GM18951 (cell line): ENCODE measurements around the gene KCNMA1.

ENCODE experiments used
- POLR2A ChIP-seq: IDR thresholded peaks from 4 replicates; pipeline ENCODE4 v1.6.1; 2011; ENCODE audit warnings: mild to moderate bottlenecking; ENCODE audit not compliant: insufficient read length, insufficient read depth; ENCODE audit errors: extremely low read depth
- in situ Hi-C: fragments of 300-500 bp; cut with MboI; formaldehyde crosslinking; loops from one replicate; pipeline ENCODE4 v1.12.0; 2022; ENCODE audit warnings: low sequenced_read_pairs, mixed read lengths, inconsistent platforms; ENCODE audit not compliant: unreplicated experiment

Gene KCNMA1

DNA sequence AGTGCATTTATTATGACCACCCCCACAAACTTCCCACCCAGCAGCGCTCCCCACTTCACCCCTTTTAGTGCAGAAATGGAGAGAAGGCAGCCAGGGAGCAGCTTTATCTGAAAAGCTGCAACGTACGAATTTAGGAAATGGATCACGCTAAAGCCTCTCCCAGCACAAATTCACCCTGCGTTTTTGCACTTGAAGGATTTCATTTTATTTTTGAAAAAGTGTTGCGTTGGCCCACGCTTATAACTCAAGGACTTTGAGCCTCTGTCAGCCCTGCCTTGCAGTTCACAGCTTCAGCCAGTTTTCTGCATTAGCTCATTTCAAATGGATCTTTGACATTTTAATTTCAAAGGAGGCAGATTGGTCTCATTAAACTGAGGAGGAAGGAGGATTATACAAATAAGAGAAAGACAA, 556.1 kb downstream of the KCNMA1 start:
- in situ Hi-C loops: no loop called here
- TF ChIP-seq POLR2A: no peak

DNA sequence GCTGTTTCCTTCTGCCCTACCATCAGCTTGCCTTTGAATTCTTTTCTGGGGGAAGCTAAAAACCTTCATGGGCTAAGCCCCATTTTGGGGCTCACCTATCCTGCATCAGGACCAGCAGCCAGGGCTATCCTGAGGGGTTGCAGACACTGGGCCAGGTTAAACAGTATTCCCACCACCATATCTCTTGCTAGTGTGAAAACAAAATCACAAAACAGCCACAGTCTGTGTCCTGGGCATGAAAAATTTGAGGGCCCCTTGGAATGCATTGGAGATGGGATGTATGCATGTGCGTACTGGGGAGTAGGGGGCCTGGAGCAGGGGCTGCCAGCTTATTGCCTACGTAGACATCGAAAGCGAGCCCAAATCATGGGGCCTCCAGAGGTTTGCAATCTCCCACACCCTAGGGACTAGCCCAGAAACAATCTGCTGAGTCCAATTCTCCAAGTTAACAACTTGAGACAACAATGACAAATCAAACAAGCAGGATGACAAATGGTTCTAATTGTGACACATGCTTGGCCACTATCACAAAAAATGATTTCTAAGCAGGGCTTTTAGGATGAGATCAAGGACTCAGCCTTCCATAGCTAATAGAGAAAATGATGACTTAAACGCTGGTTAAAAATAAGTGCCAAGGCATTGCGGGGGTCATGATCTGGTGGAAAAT, 557.1 kb downstream of the KCNMA1 start:
- in situ Hi-C loops: no loop called here
- no peak for TF ChIP-seq POLR2A

DNA sequence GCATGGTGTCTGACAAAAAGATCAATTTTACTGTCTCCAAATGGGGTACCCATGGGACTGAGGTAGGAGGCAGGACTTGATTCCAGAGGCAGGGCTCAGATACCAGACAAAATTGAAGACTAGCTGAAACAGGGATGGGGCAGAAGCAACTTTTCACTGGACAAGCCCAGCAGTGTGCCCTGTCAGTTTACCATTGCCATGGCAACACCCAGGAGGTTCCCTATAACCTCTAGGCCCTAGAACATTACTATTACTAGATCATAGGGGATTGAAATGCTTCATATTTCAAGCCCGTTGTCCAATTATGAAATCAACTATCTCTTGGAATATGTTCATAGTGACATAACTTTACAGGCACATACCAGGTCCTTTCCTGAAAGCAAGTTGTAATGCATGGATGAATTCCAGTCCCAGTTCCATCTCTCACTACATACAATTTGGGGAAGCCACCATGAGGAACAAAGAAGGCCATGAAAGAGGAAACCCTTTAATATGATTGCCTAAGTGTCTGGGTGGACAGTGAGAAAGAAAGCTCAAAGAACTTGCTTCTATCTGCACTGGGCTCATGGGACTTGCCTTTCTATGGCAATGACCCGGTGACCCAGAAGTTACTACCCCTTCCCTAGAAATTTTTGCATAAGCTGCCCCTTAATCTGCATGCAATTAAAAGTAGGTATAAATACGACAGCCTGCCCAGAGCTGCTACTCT, 557.9 kb downstream of the KCNMA1 start:
- TF ChIP-seq POLR2A: no peak

DNA sequence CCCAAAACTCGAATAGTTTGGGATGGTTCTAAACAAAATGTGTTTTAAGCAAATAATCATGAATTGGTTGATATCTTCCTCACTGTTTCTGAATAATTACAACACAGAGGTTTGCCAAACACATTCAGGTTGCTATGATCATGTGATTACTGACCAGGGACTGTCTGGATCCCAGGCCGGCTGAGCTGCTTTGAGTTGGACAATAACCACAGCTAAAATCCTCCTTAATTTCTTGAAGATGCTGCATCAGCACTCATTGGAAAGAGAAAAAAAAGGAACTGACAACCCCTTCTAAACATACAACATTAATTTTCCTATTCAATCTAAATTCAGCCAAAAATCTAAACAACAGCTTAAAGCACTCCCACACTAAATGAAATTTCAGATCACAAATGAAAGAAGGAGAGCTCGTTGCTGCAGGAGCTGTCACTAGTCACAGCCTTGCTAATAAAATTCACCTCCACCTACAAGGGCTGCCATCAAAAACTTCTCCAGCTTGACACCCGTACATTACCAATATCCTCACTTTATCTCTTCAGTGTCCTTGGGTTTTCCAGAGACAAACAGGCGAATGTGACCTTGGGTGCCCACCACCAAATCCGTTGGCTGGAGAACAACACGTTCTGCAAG, 560.2 kb downstream of the KCNMA1 start:
- in situ Hi-C loops: no loop called here
- no peak for TF ChIP-seq POLR2A

More for the DNA sequence above, 557.9 kb downstream of the KCNMA1 start:
- in situ Hi-C loops: no loop called here

DNA sequence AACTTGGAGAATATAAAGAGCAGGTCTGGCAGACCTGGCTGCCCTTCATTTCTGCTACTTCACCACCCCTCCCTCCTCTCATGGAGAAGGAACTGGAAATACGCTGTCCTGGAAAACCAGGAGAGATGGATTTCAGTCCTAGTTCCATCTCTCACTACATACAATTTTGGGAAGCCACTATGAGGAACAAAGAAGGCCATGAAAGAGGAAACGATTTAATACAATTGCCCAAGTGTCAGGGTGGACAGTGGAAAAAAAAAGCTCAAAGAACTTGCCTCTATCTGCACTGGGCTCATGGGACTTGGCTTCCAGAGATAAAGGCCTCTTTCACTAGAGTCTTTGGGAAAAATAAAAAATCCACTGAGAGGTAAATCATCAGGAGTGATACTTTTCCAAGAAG, 561.7 kb downstream of the KCNMA1 start:
- in situ Hi-C loops: no loop called here

DNA sequence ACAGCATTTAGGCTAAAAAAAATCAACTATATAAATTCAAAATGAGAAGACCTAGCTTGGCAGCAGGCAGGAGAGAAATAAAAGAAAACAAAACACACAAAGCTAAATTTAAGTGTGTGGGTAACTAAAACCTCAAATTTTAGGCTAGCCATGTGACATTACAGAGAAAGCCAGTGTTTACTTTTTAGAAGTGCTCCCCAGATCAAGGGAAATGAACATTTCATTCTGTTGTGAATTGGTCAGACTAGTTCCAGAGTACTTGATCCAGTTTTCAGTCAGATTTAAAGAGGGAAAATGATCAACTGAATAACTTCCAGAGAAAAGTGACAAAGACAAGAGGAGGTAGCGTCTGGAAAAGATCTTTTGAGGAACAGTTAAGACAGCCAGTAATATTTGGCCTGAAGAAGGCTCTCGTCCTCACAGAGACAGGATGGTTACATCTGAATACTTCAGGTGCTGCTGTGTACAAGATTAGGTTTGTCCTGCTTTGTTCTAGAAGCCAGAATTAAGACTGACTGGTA, 563.4 kb downstream of the KCNMA1 start:
- TF ChIP-seq POLR2A: no peak
- in situ Hi-C loops: no loop called here

More for the DNA sequence above, 561.7 kb downstream of the KCNMA1 start:
- TF ChIP-seq POLR2A: no peak

DNA sequence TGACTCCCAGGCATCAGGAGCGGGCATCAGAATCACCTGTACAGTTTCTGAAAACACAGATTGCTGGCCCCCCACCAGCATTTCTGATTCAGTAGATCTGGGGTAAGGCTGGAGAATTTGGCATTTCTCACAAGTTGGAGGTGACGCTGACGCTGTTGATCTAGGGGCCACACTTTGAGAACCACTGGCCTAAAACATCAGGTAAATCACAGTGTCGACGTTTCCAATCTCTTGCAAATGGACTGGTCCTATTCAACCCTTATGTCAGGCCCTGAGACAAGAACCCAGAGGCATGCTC, 564.0 kb downstream of the KCNMA1 start:
- in situ Hi-C loops: no loop called here
- TF ChIP-seq POLR2A: no peak

DNA sequence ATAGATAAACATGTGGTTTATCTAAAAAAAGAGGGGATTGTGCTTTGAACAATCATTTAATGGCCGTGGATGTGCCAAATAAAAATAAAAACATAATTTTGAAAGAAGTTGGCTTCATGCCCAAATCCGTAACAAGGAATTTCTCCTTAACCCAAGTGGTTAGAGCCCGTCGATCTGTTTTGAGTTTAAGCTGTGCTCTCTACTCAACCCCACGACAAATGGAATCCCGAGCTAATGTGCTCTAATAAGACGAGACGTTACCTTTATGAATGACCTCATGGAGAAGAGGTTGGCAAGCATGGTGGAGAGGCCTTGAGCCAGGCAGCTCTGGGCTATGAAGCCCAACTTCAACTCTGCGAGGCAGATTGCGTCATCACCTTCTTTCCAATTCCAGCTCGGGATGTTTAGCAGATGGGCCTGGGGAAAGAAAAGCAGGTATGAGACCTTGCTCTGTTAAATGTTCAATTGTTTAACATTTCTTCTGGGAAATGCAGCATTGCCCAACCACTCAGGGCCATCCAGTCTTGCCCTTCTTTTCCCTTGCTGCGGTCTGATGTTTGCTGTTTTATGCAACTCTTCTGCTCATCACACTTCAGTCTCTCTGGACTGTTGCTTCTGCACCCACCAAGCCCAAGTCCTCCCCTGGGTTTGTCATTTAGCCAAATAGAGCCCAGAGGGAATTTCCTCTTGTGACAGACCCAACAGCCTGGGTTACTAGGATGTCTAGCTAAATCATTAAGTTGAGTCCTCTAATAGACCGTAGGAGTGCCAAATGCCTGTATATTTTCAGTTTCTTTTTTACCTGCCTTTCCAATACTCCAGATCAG, 564.6 kb downstream of the KCNMA1 start:
- no peak for TF ChIP-seq POLR2A
- in situ Hi-C loops: no loop called here

DNA sequence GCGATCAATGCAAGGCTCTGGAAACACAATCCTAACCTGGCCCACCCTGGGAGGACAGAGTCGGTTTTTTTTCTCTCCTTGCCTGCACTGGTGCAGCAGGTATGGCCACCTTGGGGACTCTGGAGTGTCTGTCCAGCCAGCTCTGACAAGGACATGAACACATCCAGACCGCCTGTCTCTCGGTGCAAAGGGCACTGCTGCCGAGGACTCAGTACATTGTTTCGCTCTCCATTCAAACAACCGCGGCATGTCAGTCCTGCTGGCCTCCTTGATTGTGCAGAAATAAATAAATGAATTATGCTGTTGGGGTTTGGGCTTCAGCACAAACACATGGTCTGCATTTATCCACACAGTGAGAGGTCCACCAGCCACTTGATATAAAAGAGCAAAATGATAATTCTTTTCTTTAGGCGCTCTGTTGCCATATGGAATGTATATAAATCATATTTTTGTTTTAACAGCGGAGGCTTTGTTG, 565.2 kb downstream of the KCNMA1 start:
- in situ Hi-C loops: no loop called here
- no peak for TF ChIP-seq POLR2A

DNA sequence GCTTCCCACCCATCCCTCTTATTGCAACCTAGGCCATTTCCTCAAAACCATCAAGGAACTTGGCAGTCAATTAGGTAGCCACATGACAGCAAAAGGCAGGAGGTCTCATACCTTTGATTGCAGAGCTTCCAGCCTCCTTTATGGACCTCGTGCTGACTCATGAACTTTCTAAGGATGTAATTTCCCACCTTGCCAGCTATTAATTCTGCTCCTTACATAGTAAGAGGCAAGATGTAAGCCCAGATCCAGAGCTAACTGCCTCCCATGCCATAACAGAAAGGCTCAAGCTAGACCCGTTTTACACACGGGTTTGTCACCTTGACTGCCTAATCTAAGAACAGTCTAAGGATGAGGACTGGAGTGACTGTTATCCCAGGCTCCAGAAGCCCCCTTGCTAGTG, 565.7 kb downstream of the KCNMA1 start:
- TF ChIP-seq POLR2A: no peak

DNA sequence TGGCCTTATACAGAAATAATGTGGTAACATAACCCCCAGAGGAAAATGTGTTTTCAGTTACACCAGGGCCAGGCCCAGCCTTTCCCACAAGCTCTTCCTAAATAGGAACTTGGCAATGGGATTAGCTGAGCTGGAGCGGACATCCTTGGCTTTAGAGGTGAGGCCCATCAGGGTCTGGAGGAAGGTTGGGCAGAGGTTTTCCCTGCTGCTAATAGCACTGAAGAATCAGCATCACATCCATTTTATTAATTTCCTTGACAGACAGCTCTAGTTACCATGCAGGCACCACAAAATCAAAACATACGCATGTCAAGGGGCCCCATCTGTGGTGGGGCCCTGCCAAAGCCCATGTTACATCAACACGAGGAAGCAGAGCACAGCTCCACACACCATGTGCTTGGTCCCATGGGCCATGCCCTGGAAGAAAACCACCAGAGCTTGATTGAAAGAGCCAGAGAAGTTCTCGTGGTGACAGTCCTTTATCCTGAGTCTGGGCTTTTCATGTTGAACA, 566.6 kb downstream of the KCNMA1 start:
- in situ Hi-C loops: no loop called here
- no peak for TF ChIP-seq POLR2A

More for the DNA sequence above, 565.7 kb downstream of the KCNMA1 start:
- in situ Hi-C loops: no loop called here

DNA sequence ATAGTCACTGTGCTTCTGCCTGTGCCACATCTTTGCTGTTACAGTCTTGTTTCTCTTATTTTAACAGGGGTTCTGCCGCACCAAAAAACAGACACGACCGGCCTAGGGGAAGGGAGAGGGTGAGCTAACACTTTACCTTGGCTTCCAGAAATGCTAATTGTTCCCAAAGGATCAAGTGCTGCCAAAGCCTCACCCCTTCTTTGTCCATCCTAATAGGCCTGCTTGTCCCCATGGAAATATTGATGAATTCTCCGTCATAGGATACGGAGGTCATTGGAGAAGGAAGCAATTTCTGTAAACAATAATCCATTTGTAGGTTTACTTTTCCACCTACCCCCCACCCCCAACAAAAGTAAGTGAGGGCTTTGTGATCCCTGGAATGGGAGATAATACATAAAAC, 567.3 kb downstream of the KCNMA1 start:
- in situ Hi-C loops: no loop called here
- TF ChIP-seq POLR2A: no peak

DNA sequence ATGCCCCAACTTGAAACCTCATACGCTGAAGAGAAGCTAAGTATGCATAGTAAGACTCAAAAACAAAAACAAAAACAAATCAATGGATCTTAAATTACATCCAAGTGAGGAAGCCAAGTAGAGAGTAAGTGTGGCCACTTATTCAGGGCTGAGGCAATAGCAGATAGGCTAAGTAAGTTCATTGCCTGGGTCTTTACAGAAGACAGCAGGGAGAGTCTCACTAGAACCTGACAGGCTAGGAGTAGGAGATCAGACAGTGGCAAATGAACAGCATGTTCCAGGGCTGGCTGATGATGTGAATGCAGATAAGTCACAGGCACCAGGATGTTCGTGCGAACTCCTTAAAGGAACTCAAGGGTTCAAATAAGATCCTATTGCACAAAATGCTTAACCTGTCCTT, 568.6 kb downstream of the KCNMA1 start:
- in situ Hi-C loops: no loop called here
- no peak for TF ChIP-seq POLR2A
